ENCODE results near the gene RPS29. TPM values are rescaled to one million over a fixed set of nuclear protein-coding genes. Genes with fewer than 3 reads are reported as not detected.
A peak's percentile ranks its signal among the peaks of the same experiment; 100 is the strongest.

Gene RPS29
- total RNA-seq, 3 donors from 2014 or later (not counting 1 experiment from before 2014, with no cell fraction given), result 1,124 to 1,711 (median 1,654) TPM

DNA sequence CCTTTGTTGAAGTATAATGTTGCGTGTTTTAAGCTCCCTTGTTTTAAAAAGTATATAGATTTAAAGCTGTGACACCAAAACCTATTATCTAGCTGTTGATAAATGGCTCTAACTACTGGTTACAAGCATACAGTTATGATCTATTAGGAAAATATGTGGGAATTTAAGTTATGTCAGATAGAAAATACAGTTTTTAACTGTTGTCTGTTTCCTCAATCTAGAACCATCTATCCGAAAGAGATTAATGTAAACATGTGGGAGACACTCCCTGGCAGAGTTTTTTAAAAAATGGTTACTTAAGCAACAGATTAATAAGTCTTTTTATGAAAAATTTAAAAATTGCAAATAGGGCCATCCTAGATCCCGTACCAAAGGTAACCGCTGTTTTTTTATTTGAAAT is 26.1 kb upstream of the RPS29 start:
- Mint-ChIP-seq H3K9me3 (no peaks in the 10 kb centered on the region), H3K27ac (no peak overlapping the region), H3K36me3 (no peaks in the 10 kb centered on the region), H3K27me3 (ENCODE audit: low read depth in 2 of 2) (no peaks in the 10 kb centered on the region), H3K4me3 (no peak overlapping the region), H3K4me1 (no peaks in the 10 kb centered on the region)
- ATAC-seq (no peak), DNase-seq (no peak)
- Histone ChIP-seq H3K27me3 (ENCODE audit: control insufficient read depth, insufficient read depth, low read length) (no peaks in the 10 kb centered on the region), H3K4me3 (ENCODE audit: low read length) (no peak overlapping the region), H3K4me1 (ENCODE audit: control insufficient read depth, insufficient read depth, low read length) (no peaks in the 10 kb centered on the region), H3K9me3 (ENCODE audit: control insufficient read depth, insufficient read depth, low read length) (no peaks in the 10 kb centered on the region), H3K36me3 (ENCODE audit: control insufficient read depth, insufficient read depth, low read length) (peaks cover 10% of the 10 kb centered on the region), H3K27ac (ENCODE audit: low read length) (no peak overlapping the region)
- WGBS (ENCODE audit: insufficient coverage), result 100% methylated on average over 3 of the region's 4 CpGs
- TF ChIP-seq, protein P1, sequence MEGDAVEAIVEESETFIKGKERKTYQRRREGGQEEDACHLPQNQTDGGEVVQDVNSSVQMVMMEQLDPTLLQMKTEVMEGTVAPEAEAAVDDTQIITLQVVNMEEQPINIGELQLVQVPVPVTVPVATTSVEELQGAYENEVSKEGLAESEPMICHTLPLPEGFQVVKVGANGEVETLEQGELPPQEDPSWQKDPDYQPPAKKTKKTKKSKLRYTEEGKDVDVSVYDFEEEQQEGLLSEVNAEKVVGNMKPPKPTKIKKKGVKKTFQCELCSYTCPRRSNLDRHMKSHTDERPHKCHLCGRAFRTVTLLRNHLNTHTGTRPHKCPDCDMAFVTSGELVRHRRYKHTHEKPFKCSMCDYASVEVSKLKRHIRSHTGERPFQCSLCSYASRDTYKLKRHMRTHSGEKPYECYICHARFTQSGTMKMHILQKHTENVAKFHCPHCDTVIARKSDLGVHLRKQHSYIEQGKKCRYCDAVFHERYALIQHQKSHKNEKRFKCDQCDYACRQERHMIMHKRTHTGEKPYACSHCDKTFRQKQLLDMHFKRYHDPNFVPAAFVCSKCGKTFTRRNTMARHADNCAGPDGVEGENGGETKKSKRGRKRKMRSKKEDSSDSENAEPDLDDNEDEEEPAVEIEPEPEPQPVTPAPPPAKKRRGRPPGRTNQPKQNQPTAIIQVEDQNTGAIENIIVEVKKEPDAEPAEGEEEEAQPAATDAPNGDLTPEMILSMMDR (IDR thresholded peaks at IDR 0.05), result no peak
- intact Hi-C loops (cut with micrococcal nuclease), result no loop called here

DNA sequence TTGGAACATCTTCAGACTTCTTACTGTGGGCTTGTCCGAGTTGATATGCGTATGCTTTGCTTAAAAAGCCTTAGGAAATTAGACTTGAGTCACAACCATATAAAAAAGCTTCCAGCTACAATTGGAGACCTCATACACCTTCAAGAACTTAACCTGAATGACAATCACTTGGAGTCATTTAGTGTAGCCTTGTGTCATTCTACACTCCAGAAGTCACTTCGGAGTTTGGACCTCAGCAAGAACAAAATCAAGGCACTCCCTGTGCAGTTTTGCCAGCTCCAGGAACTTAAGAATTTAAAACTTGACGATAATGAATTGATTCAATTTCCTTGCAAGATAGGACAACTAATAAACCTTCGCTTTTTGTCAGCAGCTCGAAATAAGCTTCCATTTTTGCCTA is 21.4 kb upstream of the RPS29 start:
- Mint-ChIP-seq H3K27me3 (ENCODE audit: low read depth in 2 of 2) (no peaks in the 10 kb centered on the region), H3K4me3 (no peak overlapping the region), H3K4me1 (no peaks in the 10 kb centered on the region), H3K36me3 (no peaks in the 10 kb centered on the region), H3K27ac (no peak overlapping the region), H3K9me3 (no peaks in the 10 kb centered on the region)
- DNase-seq (no peak), ATAC-seq (no peak)
- no peak overlapping the region for H3K4me3 ChIP-seq (ENCODE audit: low read length)
- no peaks in the 10 kb centered on the region for H3K27me3 ChIP-seq (ENCODE audit: control insufficient read depth, insufficient read depth, low read length)
- TF ChIP-seq, protein P1 (IDR thresholded peaks at IDR 0.05), result no peak
- H3K9me3 ChIP-seq (ENCODE audit: control insufficient read depth, insufficient read depth, low read length), result no peaks in the 10 kb centered on the region
- H3K27ac ChIP-seq (ENCODE audit: low read length), result no peak overlapping the region
- WGBS (ENCODE audit: insufficient coverage), result 89% methylated on average over 6 of the region's 6 CpGs
- no peaks in the 10 kb centered on the region for H3K4me1 ChIP-seq (ENCODE audit: control insufficient read depth, insufficient read depth, low read length)
- intact Hi-C loops (cut with micrococcal nuclease), result no loop called here
- peaks cover 12% of the 10 kb centered on the region for H3K36me3 ChIP-seq (ENCODE audit: control insufficient read depth, insufficient read depth, low read length)

DNA sequence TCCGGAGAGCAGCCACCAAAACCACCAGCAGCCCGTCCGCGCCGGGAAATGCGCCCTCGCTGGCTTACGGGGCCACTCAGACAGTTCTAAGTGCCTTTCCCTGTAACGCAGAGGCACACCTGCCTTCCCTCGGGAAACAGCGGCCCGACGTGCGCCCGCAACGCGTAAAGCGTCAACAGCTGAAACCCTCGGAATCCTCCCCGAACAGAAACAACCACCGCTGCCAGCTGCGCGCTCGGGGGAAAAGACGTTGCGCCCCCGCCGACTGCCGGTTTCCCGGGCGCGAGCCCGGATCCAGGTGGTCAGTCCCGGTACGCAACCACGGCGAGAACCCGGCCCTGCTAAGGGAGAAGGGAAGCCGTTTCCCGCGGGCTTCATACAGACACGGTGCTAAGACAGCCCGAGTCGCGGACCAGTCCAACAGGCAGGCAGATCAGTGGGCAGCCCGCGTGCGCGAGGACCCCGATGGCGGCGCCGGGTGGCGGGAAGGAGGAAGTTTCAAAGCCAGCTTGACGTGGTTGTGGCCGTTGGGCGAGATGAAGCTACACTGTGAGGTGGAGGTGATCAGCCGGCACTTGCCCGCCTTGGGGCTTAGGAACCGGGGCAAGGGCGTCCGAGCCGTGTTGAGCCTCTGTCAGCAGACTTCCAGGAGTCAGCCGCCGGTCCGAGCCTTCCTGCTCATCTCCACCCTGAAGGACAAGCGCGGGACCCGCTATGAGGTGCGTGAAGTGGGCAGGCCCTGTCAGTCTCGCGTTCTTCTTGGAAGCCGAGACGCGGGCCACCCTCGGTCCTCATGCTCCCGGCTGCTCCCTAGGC is 12.5 kb upstream of the RPS29 start, which contains the start of gene LRR1:
Gene LRR1, plus strand, starts transcription at position 456 of the 816 bp plus-strand sequence. Its CDS starts 81 bp downstream, at position 537.
- Histone ChIP-seq H3K27me3 (ENCODE audit: control insufficient read depth, insufficient read depth, low read length) (no peaks in the 10 kb centered on the region), H3K9me3 (ENCODE audit: control insufficient read depth, insufficient read depth, low read length) (no peaks in the 10 kb centered on the region), H3K4me3 (ENCODE audit: low read length) (peak within 1 kb of the TSS; percentile 83), H3K4me1 (ENCODE audit: control insufficient read depth, insufficient read depth, low read length) (peaks cover 22% of the 10 kb centered on the region), H3K36me3 (ENCODE audit: control insufficient read depth, insufficient read depth, low read length) (no peaks in the 10 kb centered on the region), H3K27ac (ENCODE audit: low read length) (peak within 1 kb of the TSS; percentile 94)
- Mint-ChIP-seq H3K9me3 (no peaks in the 10 kb centered on the region), H3K36me3 (no peaks in the 10 kb centered on the region), H3K4me3 (peak within 1 kb of the TSS; percentile 98), H3K27me3 (ENCODE audit: low read depth in 2 of 2) (no peaks in the 10 kb centered on the region), H3K27ac (peak within 1 kb of the TSS; percentile 97 to 98), H3K4me1 (peaks cover 24 to 26% of the 10 kb centered on the region in 2 donors)
- DNase-seq (peak; percentile 87 to 90), ATAC-seq (peak; percentile 86 to 95 (median 90))
- TF ChIP-seq, protein P1 (IDR thresholded peaks at IDR 0.05), result no peak
- WGBS (ENCODE audit: insufficient coverage), result under 1% methylated on average over 77 of the region's 77 CpGs
- intact Hi-C loops (cut with micrococcal nuclease), result loop anchor here (1.0 kb wide), 2 partner anchors 12 to 22 kb away; partner anchors contain the start of genes MGAT2, RPL36AL and RPS29

All from natural killer cell (primary cell).